Measurements from ENCODE around the gene TMOD4. TPM values are rescaled to one million over a fixed set of nuclear protein-coding genes. Genes with fewer than 3 reads are reported as not detected.

Gene TMOD4
- total RNA-seq = 0.63 TPM in 1 of 2 replicates, not detected in the other

DNA sequence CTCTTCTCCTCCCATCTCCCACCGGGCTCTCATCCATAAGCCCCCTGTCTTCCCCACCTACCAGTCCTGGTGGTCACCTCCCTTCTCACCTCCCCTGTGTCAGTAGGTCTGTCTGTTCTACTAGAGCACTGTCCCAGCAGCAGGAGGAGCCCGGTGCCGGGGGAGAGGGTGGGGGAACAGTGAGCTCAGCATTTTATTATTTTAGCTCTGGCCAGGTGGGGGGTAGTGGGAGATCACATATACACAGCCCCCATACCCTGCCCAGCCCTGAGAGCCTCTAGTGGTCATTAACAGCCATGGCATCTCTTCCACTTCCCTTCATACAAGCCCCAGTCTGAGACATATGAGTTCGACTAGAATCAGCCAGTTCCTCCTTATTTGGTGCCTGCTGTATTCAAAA is at the start of gene TMOD4:
TMOD4 (minus strand) TSS at position 119 of the 400 bp plus-strand sequence. CDS start 1,106 bp downstream, outside the sequence.

DNA sequence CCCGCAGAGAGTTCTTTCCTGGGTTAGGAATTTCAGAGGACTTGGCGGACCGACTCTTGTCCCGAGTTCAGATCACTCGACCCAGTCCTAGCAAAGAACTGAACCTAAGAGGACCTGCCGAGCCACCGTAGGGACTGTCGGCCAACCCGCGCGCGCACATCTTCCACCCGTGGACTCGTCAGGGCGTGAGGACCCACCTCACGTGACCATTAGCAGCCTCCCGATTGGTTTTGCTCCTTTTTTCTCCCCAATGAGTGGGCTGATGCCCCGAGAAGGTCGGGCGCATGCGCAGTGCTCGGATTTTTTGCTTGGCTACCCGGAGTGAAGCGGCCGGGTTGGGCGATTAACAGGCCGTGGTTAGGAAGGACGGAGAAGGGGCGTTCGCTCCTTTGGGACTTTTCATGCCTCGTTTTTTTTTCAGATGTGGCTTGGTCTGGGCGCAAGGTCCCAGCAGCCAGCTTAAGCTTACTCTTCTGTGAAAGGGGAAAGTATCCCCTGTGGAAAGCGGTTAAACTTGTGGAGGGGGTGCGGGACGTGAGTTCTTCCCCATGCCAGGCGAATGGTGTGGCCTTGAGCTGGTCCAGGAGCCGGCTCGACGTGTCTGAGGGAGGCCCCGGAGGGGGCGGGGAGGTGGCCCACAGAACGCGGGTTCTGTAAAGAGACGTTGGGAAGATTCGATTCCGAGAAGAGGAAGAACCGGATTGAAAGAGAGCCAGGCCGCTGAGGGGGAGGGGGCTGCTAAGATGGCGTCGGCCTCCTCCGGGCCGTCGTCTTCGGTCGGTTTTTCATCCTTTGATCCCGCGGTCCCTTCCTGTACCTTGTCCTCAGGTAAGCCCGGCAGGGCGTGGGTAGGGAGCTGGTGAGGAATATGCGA is 22.7 kb upstream of the TMOD4 start, which contains the start of gene PIP5K1A:
PIP5K1A (plus strand) TSS at position 299 of the 874 bp plus-strand sequence; CDS start at position 744, 445 bp downstream.

DNA sequence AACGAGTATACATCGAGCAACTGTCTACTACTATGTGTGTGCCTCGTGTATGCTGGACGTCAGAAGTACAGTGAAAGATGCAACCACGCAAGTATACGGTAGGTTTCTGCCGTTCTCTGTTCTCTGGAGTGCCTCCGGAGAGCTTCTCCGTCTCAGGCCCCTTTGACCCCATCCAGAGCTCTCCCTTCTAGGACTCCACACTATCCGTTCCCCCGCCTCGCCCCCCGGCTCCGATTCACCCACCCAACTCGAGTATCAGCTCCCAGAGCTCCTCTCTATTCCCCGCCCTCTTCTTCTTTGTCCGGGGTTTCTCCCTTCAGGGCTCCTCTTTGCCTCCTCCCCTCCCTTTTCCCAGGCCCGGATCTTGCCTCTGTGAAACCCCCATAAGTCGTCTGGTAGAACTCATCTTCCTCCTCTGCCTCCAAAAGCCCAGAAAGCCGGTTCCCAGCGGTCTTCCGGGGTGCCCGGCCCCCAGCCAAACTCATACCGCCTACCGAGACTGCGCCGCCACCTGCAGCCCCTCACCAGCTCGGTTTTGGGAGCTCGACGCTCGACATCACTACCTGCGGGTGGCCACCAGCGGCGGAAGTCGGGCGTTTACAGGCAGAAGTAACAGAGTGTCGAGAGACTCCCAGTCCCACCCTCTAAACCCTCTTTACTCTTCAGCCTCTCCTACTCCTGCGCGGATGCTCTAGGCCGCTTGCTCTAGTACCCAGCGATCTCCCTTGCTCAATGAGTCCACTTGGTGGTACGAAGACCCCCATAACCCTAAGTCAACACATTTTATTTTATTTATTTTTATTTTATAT is 14.1 kb upstream of the TMOD4 start, which contains the start of gene VPS72:
VPS72 (minus strand) TSS at position 561 of the 809 bp plus-strand sequence; CDS start at position 485, 76 bp downstream.

DNA sequence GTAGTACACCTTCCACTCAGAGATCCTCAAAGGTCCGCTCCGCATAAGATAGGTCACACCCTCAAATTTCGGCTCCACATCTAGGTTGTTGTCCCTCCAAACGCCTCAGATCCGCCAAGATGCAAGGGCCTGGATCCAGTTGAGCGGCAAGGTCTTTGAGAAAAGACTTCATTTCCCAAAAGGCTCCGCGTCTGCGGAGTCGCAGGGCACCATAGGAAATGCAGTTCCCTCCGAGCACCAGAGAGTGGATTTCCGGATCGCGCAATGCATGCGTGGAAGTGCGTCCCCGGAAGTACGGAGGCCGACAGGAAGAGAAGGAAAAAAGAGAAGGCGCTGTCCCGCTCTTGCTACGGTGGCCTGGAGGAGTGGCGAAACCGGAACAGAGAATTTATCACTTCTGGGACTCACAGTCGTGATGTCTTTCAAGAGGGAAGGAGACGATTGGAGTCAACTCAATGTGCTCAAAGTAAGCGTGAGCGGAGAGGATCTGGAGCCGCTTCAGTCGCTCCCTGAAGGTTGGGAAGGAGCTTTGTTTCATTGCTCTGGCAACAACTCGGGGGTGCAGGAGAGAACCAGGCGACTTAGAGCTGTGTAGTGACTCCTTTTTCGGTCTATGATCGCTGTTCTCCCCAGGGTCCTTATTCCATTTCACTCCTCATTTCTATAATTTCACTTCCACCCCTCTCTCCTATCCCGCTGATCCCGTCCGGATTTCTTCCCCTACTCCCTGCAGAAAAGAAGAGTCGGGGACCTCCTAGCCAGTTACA is 9.9 kb downstream of the TMOD4 start, which contains the start of the genes LYSMD1 and SCNM1:
LYSMD1 (minus strand) TSS at position 165 of the 767 bp plus-strand sequence. CDS start 644 bp downstream, outside the sequence.
SCNM1 (plus strand) TSS at position 407 of the 767 bp plus-strand sequence; CDS start at position 416, 9 bp downstream.

DNA sequence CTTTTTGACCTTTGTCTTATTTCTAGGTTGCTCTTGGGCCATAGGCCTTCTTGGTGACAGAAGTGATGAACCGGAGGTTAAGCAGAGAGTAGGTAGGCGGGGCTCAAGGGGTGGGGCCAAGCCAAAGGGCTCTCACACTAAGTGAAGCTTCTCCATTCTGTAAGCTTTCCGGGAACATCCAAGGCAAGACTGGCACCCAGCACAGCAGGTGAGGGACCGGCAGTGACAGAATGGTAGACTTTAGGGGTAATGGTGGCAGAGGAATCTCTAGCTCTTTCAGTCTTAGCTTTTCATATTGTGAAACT is 19.3 kb downstream of the TMOD4 start, which contains the start of gene TNFAIP8L2:
TNFAIP8L2 (plus strand) TSS at position 135 of the 305 bp plus-strand sequence. CDS start 2,049 bp downstream, outside the sequence.

DNA sequence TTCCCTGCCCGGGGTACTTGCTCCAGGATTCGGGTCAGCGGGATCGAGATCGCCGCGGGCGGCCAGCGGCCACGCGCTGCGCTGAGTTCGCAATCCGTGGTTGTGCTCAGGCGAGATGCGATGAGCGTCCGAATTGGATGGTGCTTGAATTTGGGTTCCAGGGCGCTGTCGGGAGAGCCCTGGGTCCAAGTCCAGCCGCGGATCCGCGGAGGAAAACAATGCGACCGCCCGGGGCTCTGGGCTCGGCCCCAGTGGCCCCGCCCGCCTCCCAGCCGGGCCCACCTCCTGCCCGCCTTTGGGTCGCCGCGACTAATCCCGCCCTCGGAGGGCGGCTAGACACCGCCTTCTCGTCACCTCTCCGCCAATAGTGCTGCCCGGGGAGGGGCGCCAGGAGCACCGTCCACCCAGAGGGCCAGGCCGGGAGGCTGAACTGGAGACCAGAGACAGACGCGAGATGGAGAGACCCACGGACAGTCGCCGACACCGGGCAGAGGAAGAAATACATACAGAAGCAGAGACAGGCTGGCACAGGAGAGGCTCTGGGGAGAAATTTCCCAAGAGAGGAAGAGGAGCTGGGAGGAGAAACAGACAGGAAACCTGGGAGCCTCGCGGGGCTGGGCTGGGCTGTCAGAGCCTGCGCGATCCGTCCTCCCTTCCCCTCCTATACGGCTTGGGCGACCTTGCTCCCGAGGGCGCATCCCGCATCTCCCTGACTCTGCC is 29.2 kb downstream of the TMOD4 start, which contains the start of gene SEMA6C:
SEMA6C (minus strand) TSS at position 220 of the 720 bp plus-strand sequence. CDS start 4,010 bp downstream, outside the sequence.

Other genes with a start within 250 kb of the TMOD4 start
- gene SETDB1, start 249.6 kb downstream of the TMOD4 start, total RNA-seq = 20.9 and 30.4 TPM in 2 replicates
- 146 and 174 TPM in 2 replicates for gene CERS2, start 201.1 kb downstream of the TMOD4 start, total RNA-seq
- gene ANXA9, start 193.7 kb downstream of the TMOD4 start, total RNA-seq = 0.33 and 1.3 TPM in 2 replicates
- gene MINDY1, start 169.1 kb downstream of the TMOD4 start, total RNA-seq = 12.1 and 27.3 TPM in 2 replicates
- 17.8 and 21.6 TPM in 2 replicates for gene PRUNE1, start 167.5 kb downstream of the TMOD4 start, total RNA-seq
- gene BNIPL, start 139.4 kb downstream of the TMOD4 start, total RNA-seq = 0.33 TPM in 1 of 2 replicates, not detected in the other
- 2.0 and 3.0 TPM in 2 replicates for gene C1orf56, start 128.2 kb downstream of the TMOD4 start, total RNA-seq
- 47.5 and 47.9 TPM in 2 replicates for gene CDC42SE1, start 116.4 kb downstream of the TMOD4 start, total RNA-seq
- gene MLLT11, start 115.6 kb downstream of the TMOD4 start, total RNA-seq = 10.9 and 23.8 TPM in 2 replicates
- gene GABPB2, start 105.2 kb downstream of the TMOD4 start, total RNA-seq = 2.8 and 3.4 TPM in 2 replicates
- gene SEMA6C, start 29.4 kb downstream of the TMOD4 start, total RNA-seq = 5.4 and 8.0 TPM in 2 replicates
- not detected in 2 replicates for gene TNFAIP8L2, start 19.3 kb downstream of the TMOD4 start, total RNA-seq
- gene LYSMD1, start 10.1 kb downstream of the TMOD4 start, total RNA-seq = 5.2 and 7.1 TPM in 2 replicates
- gene SCNM1, start 9.8 kb downstream of the TMOD4 start, total RNA-seq = 44.0 and 51.2 TPM in 2 replicates
- gene VPS72, start 14.2 kb upstream of the TMOD4 start, total RNA-seq = 45.8 and 54.4 TPM in 2 replicates
- gene PIP5K1A, start 22.6 kb upstream of the TMOD4 start, total RNA-seq = 51.7 and 62.7 TPM in 2 replicates
- 131 and 152 TPM in 2 replicates for gene PSMD4, start 78.8 kb upstream of the TMOD4 start, total RNA-seq
- 17.4 and 25.1 TPM in 2 replicates for gene ZNF687, start 106.3 kb upstream of the TMOD4 start, total RNA-seq
- 53.7 and 57.4 TPM in 2 replicates for gene PI4KB, start 151.4 kb upstream of the TMOD4 start, total RNA-seq
- gene RFX5, start 171.3 kb upstream of the TMOD4 start, total RNA-seq = 24.3 and 25.9 TPM in 2 replicates
- 6.0 and 18.1 TPM in 2 replicates for gene SELENBP1, start 196.7 kb upstream of the TMOD4 start, total RNA-seq
- 304 and 370 TPM in 2 replicates for gene PSMB4, start 223.6 kb upstream of the TMOD4 start, total RNA-seq

Data from mesangial cell (primary cell).